ENCODE results near the gene ARHGEF19.

The ARHGEF19 gene

GRCh38 chr1:16205334-16205671 is 7.1 kb downstream of the ARHGEF19 start:
- Mint-ChIP-seq H3K36me3 (ENCODE audit: low read depth) (no peaks in the 10 kb centered on the region), H3K4me1 (peaks cover 34% of the 10 kb centered on the region), H3K27ac (no peak overlapping the region), H3K9me3 (no peaks in the 10 kb centered on the region), H3K4me3 (no peak overlapping the region), H3K27me3 (ENCODE audit: low read depth, poor library complexity) (peaks cover 14% of the 10 kb centered on the region)
- no peak for DNase-seq
- no peak for TF ChIP-seq CTCF (IDR thresholded peaks at IDR 0.05)

GRCh38 chr1:16204634-16205333 is 7.7 kb downstream of the ARHGEF19 start:
- no peaks in the 10 kb centered on the region for H3K9me3 Mint-ChIP-seq
- H3K36me3 Mint-ChIP-seq (ENCODE audit: low read depth), result no peaks in the 10 kb centered on the region
- peak; percentile 42 for TF ChIP-seq CTCF (IDR thresholded peaks at IDR 0.05)
- H3K27me3 Mint-ChIP-seq (ENCODE audit: low read depth, poor library complexity), result peaks cover 14% of the 10 kb centered on the region
- H3K4me1 Mint-ChIP-seq, result peaks cover 34% of the 10 kb centered on the region
- no peak overlapping the region for H3K4me3 Mint-ChIP-seq
- peak; percentile 61 for DNase-seq
- no peak overlapping the region for H3K27ac Mint-ChIP-seq

GRCh38 chr1:16204216-16204615 is 8.2 kb downstream of the ARHGEF19 start:
- H3K4me3 Mint-ChIP-seq, result no peak overlapping the region
- no peak for DNase-seq
- peaks cover 29% of the 10 kb centered on the region for H3K4me1 Mint-ChIP-seq
- H3K36me3 Mint-ChIP-seq (ENCODE audit: low read depth), result no peaks in the 10 kb centered on the region
- no peak overlapping the region for H3K27ac Mint-ChIP-seq
- TF ChIP-seq CTCF (IDR thresholded peaks at IDR 0.05), result no peak
- peaks cover 10% of the 10 kb centered on the region for H3K27me3 Mint-ChIP-seq (ENCODE audit: low read depth, poor library complexity)
- no peaks in the 10 kb centered on the region for H3K9me3 Mint-ChIP-seq

- Mint-ChIP-seq H3K27me3 (ENCODE audit: low read depth, poor library complexity) (peaks cover 10% of the 10 kb centered on the region), H3K27ac (no peak overlapping the region), H3K36me3 (ENCODE audit: low read depth) (no peaks in the 10 kb centered on the region), H3K4me1 (peaks cover 29% of the 10 kb centered on the region), H3K4me3 (peak overlapping the region; percentile 1), H3K9me3 (no peaks in the 10 kb centered on the region)
- TF ChIP-seq CTCF (IDR thresholded peaks at IDR 0.05), result no peak
- no peak for DNase-seq
Measured at GRCh38 chr1:16203550-16203949, 8.9 kb downstream of the ARHGEF19 start.

- Mint-ChIP-seq H3K9me3 (no peaks in the 10 kb centered on the region), H3K4me1 (peaks cover 29% of the 10 kb centered on the region), H3K36me3 (ENCODE audit: low read depth) (no peaks in the 10 kb centered on the region), H3K4me3 (no peak overlapping the region), H3K27ac (peak overlapping the region; percentile 10), H3K27me3 (ENCODE audit: low read depth, poor library complexity) (peaks cover 6% of the 10 kb centered on the region)
- DNase-seq, result no peak
- no peak for TF ChIP-seq CTCF (IDR thresholded peaks at IDR 0.05)
Measured at GRCh38 chr1:16202281-16203210, 9.9 kb downstream of the ARHGEF19 start.

Data from nephron progenitor cell (in vitro differentiated cells).